HPDE6-E6E7 (cell line): ENCODE measurements around the gene LRRC36.
A peak's percentile ranks its signal among the peaks of the same experiment; 100 is the strongest.

Experiments
- DNase-seq: peaks from one replicate; pipeline ENCODE4 v3.0.0; 2011; ENCODE audit warnings: missing footprints; ENCODE audit errors: extremely low spot score

The LRRC36 gene

DNA sequence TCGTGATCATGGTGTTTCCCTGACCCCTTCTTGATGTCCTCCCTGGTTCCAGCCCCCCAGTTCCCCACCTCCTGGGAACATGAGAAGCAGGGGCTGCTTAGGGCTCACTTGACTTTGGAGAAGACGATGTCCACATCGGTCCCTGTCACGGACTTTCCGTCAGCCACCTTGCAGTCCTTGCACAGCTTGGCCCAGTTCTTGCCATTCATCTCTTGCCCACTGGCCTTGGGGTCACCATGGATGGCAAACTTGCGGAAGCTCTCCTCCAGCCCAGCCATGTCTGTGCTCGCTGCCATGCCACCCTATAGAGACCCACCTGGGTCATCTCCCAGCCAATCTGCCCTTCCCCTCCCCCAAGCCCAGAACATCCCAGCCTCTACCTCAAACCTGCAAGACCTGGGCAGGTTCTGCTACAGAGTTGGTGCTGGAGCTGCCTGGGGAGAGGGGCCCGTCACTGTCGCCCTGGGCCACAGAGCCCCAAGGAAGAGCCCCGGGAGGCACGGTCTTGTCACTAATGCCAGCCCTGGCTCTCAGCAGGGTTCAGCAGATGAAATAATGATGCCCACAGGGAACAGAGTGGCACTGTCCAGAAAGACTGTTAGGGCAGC, 64.3 kb downstream of the LRRC36 start:
- no peak for DNase-seq

DNA sequence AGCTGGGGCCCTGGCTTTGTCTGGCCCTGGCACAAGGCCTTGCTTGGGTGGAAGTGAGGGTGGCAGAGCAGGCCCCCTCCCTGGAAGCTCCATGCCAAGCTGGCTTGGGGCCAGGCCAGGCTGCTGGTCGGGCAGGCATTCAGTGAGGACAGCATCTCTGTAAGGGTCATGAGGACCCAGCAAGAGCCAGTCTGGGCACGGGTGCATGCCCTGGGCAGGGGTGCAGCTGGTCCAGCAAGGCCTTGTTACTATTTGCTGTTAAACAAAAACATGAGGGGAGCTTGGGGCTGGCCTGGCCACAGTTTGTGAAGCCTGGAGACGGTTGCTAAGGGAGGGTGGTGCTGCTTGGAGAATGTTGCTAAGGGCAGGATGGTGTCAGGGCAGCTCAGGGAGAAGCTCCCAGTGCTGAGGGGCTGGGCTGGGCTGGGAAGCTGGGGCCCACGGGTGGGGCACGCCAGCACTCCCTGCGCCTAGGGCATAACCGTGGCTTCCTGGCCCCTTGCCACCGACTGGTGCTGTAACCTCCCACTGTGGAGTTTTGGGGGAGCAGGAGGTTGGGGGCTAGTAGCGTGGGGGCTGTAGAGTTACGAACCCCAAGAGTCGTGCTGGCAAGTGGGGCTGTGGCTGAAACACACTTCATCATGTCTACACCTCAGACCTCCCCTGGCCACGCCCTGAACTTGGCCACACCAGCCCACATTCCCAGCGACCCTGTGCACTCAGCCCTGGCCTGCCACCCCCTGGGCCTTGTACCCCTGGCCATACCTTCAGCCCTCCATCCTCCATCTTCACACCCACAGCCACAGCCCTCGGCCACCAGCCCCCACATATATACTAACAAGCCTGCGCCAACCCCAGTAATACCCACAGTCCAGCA, 65.0 kb downstream of the LRRC36 start:
- no peak for DNase-seq

DNA sequence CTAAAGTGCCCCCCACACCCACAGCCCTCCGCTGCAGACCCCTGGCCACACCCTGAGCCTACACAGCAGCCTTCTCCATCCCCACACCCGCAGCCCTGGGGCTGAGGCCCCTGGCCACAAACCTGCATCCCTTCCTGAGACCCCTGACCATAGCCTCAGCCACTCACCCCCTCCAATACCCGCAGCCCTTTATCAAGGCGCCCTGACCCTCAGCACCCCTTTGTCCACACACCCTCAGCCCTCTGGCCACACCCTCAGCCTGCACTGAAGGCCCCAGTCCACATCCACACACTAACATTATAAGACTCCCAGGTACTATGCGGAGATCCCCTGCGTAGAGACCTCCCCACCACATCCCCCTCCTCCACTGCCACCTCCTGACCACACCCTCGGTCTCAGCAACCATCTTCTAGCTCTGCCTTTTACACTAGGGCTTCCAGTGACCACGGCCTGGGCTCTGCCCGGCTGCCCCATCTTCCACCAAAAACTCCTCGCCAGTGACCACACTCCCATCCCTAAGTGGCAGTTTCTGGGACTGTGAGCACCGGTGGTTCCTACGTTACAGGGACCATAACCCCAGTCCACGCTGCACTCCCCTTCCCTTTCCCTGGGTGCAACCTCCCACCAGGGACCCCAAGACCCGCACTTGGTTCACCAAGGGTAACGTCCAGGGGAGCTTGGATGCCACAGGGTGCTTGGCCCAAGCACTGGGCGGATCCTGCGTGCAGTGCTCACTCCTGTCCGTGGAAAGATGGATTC, 65.9 kb downstream of the LRRC36 start:
- no peak for DNase-seq

DNA sequence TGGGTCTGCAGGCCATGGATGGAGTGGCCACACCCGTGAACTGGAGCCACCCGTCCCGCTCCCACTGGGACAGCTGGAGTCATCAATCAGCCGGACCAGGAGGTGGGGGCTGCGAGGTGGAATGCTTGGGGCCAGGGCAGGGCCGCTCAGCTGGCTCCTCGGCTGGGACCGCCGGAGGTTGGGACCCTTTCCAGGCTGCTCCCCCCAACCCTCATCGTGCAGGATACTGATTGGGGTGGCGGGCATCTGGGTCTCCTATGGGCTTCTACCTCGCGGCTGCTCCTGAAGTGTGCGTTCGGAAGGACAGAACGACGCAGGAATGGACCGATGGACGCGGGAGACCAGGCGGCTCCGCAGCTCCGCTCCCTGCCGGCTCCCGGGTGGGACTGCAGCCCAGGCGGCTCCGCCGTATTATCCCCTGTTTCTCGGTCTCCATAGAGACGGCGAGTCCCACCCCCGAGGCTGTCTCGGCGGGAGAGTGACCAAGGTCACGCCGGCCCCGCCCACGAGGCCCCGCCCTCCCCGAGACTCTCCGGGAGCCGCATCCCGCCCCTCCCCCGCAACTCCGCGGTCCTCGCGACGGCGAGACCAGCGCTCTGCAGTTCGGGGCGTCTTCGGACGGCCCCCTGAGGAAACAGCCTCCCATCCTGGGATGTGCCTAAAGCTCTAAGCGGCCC, 66.6 kb downstream of the LRRC36 start, which contains the start of gene TPPP3:
Gene TPPP3 (minus strand): TSS at position 388 of the 677 bp plus-strand sequence. CDS start 2,387 bp downstream, outside the sequence.
- DNase-seq: peak; percentile 79

DNA sequence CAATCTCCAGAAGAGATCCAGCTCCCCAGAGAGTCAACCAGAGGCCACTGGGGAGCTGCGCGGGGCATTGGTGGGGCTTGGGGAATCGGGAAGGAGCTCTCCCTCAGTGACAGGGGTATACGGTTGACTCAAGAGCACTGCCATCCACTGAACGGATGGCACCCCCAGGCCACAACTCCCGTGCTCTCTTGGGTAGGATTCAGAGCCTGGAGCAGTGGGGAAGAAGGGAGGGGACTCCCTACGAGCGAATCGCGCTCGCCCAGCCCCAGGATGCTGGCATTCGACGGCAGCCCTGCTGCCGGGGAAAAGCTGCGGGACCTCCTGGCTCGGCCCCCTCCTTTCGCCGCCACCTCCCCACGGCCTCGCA, 67.2 kb downstream of the LRRC36 start:
- DNase-seq: no peak

DNA sequence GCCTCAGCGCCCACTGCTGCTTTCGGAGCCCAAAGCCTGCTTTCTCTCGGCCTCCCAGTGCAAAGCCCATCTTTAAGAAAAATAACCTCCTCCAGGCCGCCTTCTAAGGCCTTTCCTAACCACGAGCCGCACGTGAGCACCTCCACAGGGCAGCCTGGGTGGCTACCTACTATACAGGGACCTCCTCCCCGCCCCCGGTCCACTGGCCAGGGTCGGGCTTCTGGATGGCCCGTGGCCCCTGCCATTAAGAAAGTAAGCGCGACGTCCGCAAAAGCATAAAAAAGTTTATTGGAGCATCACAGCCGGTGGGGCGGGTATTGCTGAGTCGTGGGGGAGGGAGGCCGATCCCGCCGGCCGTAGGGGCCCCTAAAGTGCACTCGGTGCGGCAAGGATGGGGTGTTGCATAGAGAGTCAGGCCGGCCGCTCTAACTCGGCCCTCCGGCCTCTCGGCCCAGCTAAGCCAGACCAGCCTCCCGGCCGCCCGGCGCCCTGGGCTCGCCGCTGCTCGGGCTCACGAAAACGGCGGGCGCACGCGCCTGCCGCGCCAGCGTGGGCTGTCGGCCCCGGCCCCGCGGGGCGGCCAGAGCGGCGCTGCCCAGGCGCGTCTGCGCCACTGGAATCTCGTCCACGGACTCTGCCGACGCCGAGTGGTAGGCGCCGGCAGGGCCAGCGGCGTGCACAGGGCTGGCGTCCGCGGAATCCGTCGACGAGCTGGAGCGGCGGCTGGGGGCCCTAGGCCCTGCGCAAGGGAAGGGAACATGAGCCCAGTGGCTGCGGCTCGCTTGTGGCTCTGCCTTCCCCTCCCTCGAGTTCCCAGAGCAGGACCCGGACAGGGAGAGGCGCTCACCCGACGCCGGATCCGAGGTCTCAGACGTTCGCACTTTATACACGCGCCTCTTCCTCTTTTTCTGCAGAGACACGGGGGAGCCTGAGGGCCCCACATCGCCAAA, 67.8 kb downstream of the LRRC36 start:
- DNase-seq: no peak

DNA sequence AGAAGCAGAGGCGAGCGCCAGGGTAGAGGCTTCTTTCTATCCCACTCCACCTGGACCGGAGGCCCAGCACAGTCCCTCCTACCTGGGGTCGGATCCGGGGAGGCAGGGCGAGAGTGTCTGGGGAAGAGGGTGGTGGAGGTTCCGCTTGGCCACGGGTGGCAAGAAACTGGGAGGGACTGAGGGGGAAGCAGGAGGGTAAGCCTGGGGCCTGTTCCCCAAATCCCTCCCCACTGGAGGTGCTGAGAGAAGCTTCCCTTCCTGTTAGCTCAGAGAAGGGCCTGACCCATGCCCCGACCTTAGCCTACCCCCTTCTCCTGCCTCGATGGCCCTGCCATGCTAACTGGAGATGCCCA, 68.5 kb downstream of the LRRC36 start:
- DNase-seq: no peak

DNA sequence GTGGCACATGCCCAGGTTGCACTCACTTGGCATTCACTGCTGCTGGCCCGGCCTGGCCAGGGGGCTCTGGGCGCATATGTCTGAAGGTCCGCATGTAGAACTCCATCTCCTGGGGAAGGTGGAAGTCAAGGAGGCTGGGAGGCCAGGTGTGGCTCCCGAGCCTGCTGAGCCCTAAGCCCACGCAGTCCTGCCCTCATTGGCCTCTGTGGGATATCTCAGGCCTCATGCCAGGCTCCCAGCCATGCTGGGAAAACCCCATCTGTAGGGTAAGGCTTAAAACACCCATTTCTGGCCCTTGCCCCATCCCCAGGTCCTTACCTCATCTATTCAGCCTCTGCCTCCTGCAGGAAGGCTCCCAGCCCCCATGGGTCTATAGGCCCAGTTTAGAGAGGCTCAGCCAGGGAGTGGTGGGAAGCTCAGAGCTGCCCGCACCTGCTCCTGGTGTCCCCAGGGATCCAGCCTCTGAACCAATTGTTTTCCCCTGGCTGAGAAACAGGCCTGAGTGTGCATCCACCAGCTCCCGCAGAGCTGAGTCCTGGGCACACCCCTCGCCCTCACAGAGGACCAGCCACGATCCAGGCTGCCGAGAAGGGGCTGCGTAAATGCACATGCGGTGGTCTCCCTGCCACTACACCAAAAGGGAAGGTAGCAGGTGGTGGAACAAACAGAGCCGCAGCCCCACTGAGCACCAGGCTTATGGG, 69.0 kb downstream of the LRRC36 start:
- no peak for DNase-seq

DNA sequence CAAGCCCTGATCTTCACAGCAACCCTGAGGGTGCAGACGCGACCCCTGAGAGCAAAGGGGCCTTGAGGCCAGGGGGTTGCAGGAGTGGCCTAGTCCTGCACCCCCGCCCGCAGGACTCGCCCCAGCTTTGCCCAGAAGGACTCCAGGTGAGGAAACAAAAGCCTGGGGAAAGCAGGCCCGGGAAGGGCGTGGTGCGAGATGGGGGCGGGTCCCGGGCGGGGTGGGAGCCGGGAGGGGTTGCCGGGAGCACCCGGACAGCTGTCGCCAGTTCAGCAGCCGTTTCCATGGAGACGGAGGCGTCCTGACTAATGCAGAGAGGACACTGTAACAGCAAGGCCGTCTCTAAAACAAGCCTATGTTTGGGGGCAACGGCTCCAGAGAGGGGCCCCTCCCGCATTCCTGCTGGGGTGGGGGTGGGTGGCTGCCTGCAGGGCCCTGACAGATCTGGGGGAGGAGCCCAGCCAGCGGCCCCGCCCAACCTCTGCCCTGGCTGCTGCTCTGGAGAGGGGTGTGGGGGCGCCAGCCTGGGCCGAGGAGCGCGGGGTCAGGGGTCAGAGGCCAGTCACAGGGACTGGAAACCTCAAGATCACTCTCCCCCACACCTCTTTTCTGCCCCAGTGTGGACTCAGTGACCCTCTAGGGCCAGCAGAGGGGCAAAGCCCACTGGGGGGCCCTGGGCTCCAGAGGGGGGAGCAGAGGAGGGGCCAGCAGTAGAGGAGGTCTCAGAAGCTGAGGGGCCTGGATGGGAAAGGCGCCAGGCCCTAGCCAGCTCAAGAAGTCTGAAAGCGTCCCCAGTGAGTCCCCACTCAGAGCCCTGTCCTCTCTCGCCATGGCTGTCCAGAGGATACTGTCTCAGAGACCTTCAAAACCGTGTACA, 69.8 kb downstream of the LRRC36 start:
- DNase-seq: peak; percentile 94

DNA sequence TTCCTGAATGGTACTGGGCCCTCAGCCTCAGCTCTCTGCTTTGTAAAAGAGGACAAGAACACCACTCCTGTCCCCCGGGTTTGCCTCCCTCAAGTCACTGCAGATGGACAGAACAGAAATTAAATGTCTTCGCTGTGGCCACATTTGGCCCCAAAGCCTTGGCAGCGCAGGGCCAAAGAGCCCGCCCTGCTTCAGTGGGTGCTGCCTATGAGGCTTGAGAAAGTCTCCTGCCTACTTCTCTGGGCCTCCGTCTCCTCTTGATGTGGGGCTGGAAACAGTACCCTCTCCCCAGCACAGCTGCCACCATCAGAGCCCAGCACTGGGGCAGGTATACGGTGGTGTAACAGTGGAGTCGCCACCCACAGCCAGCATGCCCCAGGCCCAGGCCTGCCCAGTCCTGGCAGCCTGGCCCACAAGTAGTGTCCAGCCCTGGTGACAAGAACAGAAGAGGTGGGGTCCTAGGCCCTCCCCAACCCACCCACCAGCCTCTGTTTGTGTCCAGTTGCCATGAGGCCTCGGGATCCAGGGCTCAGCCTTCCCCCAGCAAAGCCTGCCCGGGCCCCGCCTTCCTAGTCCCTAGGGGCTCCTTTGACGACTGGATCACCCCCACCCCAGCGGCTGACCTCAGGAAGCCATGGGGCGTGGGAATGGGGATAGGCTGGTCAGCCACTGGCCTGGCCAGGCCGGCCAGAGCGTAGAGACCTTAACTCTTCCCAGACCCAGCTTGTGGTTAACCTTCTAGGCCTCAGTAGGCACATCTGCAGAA, 70.6 kb downstream of the LRRC36 start:
- DNase-seq: no peak

DNA sequence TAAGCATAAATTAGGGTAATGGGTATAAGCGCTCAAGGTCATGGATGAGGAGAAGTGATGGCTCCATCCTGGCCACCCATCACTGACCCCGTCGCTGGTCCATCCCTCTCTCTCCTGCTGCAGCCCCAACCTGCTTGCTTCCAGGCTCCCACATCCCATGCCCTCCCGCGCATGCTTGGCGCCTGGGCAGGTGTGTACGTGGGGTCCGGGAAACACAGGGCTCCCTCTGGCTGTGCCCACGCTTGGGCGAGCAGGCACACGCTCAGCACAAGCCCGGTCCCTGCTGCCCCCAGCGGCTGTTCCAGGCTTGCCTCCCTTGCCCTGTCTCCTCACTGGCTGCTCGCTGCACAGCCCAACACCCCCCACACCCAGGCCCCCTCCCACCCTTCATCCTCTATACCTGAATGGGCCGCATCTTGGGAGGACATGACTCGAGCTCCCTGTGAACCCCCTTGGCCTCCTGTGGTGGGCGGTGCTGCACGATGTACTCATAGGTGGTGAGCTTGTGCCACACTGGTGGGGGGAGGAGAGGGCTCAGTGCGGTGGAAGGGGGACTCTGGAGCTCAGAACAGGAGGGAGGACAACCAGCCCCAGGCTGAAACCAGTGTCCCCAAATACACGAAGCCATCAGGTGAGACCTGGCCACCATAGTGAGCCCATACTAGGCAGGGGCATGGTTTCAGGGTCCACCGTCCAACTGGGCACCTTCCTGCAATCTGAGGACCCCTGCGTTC, 71.4 kb downstream of the LRRC36 start:
- no peak for DNase-seq

DNA sequence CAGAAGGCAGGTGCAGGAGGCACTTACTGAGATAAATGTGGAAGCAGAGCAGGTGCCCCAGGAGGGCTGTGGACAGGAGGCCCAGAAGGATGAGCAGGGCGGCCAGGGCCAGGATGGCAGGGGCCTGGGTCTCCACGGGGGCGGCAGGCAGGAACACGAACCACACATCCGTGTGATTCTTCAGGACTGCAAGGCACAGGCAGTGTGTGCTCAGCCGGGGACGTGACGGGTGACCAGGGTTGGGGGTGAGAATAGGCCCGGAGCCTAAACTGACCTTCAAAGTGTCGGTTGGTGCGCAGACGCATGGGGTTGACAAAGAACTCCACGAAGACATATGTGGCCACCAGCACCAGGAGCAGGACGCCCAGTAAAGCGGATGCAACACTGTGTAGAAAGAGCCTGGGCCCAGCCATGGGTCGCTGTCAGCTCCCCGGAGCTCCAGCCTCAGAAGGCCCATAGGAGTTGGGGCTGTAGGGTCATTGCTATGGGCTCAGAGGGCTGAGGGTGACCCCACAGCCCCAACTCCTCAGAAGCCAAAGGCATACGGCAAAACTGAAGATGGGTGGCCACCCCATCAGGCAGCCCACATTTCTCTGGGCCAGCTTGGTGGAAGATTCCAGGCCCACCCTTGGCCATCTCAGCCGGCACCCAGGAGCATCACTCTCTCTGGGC, 72.1 kb downstream of the LRRC36 start:
- DNase-seq: no peak

DNA sequence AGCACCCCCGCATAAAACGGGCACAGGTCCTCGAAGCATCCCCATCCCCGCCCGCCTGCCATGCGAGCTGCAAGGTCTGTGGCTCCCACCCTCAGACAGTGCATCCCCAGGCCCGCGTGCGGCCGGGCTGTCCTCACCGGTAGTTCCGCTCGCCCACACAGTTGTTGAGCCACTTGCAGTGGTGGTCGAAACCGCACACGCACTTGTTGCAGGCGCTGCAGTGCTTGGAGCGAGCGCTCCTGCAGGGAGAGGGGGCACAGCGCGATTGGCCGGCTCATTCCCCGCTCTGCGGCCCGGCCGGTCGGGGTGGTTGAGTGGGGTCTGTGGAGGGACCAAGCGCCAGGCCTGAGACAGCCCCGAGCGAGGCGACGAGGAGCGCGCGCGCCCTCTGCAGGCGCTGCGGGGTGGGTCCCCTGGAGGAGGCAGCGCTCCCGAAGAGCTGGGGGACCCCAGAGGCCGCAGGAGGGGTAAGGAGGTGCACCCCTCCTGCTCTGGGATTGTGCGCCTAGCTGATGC, 72.7 kb downstream of the LRRC36 start:
- no peak for DNase-seq

DNA sequence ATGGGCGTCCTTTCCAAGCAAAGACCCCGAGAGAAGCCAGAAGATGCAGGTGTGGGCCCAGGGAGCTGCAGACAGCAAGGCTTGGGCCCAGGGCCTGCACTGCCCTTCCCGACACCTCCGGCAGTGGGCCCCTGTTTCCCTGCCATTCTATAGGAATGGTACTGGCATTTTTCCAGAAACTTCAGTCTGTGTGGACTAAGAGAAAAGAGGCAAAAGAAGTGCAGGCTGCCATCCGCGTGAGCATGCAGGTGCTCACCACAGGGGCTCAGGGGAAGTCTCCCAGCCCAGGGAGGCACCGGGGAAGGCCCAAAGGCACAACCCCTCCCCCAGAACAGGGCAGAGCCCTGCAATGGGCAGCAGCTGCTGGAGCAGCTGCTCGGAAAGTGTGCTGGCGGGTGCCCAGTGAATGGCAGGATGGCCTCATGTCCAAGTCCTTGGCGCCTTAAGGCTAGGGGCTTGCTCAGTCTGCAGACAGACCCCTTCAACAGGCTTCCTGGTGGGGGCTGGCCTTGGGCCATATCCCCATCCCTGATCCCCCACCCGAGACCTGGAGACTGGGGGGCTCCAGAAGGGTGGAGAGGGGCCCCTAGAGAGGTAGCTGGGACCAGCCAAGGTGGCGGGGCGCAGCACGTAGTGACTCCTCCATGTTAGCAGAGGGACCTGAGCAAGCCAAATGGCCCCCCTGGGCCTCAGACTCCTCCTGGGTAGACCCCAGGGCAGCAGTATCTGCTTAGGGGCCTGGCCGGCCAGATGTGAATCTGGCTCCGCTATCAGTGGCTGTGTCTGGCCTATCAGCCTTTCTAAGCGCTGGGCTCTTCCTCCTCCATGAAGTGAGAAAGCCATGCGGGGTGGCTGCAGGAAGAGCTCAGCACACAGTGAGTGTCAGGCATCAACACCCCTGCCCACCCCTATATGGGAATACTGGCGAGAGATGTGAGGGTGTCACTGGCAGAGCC, 73.4 kb downstream of the LRRC36 start:
- no peak for DNase-seq

DNA sequence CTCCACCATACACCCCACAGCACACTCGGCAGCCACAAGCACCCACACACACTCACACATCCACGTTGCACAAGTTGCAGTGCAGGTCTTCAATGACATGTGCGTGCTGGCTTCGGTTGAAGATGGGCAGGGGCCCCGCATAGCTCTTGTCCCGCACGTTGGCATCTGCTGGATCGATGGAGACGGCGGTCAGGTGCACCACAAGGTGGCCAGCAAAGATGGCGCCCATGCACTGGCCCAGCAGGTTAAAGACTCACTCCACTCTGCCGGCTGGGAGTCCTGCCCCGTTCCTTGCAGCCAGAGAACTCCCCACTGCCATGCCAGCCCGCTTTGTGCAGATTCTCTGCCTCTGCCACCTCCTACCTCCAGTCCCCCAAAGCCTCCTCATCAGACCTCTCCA, 74.3 kb downstream of the LRRC36 start:
- DNase-seq: no peak
